ENCODE data around the gene KCNQ4.

DNA sequence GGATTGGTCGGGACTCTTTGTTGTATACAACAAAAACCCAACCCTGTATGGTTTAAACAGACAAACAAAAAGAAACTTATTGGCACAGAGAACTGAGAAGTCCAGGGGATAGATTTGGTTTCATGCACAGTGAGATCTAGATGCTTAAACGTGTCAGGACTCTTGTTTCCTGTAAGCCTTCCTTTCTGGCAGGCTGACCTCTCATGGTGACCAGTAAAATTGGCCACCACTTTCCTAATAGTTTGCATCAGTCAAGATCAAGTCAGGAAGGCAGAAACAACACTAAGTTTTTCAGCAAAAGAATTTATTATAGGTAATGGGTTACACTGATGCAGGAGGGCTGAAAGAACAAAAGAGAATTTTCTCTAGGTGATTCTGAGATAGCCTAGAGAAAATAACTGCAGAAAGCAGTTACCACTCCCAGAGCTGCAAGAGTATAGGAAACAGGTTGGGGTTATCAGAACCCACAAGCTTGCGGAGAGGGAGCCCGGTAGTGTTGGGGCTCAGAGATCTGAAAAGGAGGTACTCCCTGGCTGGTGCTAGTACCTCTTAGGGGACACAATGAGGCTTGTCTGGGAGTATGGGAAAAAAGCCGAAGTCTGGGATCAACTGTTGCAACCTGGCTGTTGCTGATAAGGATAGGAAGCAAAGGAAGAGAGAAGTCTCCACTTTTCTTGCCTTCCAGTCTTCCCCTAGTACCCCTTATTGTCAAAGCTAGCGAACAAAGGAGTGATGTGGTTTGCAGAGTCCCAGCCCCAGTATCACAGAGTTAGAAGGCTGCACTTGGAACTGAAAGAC is 57.1 kb downstream of the KCNQ4 start:
- TF ChIP-seq, protein P1, sequence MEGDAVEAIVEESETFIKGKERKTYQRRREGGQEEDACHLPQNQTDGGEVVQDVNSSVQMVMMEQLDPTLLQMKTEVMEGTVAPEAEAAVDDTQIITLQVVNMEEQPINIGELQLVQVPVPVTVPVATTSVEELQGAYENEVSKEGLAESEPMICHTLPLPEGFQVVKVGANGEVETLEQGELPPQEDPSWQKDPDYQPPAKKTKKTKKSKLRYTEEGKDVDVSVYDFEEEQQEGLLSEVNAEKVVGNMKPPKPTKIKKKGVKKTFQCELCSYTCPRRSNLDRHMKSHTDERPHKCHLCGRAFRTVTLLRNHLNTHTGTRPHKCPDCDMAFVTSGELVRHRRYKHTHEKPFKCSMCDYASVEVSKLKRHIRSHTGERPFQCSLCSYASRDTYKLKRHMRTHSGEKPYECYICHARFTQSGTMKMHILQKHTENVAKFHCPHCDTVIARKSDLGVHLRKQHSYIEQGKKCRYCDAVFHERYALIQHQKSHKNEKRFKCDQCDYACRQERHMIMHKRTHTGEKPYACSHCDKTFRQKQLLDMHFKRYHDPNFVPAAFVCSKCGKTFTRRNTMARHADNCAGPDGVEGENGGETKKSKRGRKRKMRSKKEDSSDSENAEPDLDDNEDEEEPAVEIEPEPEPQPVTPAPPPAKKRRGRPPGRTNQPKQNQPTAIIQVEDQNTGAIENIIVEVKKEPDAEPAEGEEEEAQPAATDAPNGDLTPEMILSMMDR (conservative IDR thresholded peaks at IDR 0.05; ENCODE audit: low read depth in 2 of 2), result peak in 1 of 2 experiments; percentile 17; a peak in 1 of 4 replicates
- no peak for TF ChIP-seq EZH2 (IDR thresholded peaks at IDR 0.05; ENCODE audit: low read depth, unreplicated experiment)
- TF ChIP-seq, protein P2, sequence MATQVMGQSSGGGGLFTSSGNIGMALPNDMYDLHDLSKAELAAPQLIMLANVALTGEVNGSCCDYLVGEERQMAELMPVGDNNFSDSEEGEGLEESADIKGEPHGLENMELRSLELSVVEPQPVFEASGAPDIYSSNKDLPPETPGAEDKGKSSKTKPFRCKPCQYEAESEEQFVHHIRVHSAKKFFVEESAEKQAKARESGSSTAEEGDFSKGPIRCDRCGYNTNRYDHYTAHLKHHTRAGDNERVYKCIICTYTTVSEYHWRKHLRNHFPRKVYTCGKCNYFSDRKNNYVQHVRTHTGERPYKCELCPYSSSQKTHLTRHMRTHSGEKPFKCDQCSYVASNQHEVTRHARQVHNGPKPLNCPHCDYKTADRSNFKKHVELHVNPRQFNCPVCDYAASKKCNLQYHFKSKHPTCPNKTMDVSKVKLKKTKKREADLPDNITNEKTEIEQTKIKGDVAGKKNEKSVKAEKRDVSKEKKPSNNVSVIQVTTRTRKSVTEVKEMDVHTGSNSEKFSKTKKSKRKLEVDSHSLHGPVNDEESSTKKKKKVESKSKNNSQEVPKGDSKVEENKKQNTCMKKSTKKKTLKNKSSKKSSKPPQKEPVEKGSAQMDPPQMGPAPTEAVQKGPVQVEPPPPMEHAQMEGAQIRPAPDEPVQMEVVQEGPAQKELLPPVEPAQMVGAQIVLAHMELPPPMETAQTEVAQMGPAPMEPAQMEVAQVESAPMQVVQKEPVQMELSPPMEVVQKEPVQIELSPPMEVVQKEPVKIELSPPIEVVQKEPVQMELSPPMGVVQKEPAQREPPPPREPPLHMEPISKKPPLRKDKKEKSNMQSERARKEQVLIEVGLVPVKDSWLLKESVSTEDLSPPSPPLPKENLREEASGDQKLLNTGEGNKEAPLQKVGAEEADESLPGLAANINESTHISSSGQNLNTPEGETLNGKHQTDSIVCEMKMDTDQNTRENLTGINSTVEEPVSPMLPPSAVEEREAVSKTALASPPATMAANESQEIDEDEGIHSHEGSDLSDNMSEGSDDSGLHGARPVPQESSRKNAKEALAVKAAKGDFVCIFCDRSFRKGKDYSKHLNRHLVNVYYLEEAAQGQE (IDR thresholded peaks at IDR 0.05; ENCODE audit: unreplicated experiment), result no peak

All from GM23338 (cell line).